ENCODE results near the gene FRAT2. TPM values are rescaled to one million over a fixed set of nuclear protein-coding genes. Genes with fewer than 3 reads are reported as not detected.

The FRAT2 gene
- total and polyA plus RNA-seq, 2 donors (not counting 3 experiments of a cell fraction or from before 2014, with no cell fraction given): 6.6 to 11.3 TPM

DNA sequence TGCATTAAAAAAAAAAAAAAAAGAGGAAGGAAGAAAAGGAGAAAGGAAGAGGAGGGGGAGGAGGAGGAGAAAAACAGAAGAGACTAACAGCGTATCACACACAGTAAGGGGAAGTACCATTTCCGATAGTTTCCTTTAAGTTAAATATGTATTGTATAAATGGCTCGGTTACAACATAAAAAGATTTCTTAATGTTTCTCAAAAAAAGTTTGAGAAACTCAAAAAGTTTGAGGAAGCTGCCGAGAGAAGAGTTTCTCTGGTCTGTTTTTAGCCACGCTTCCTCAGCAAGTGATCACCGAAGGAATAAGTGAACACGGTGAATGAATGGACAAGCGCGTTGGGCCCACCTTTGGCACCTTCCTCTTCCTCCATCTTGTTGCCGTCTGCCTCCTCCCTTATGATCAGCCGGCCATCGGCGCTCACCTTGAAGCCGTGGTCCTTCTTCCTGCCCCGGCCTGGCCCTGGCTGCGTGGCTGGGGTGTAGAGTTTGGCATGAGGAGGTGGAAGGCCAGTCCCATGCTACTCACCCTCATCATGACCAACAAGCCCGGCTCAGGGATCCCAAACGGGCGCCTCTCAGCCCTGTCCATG lies 31.3 kb upstream of the FRAT2 start:
- Histone ChIP-seq H3K27me3 (ENCODE audit: control insufficient read depth in 2 of 2, insufficient read depth in 2 of 2, low read length in 2 of 2) (no peaks in the 10 kb centered on the region), H3K4me2 (ENCODE audit: insufficient read depth, low read length) (no peak overlapping the region), H3K9me3 (replicated peaks; ENCODE audit: control insufficient read depth, insufficient read depth, low read length) (no peaks in the 10 kb centered on the region), H3K27ac (ENCODE audit: insufficient read depth, low read depth, low read length) (no peak overlapping the region), H4K20me1 (replicated peaks; ENCODE audit: control insufficient read depth, extremely low read depth, insufficient read depth, low read length) (no peaks in the 10 kb centered on the region), H2AFZ (ENCODE audit: low read depth, low read length) (no peak overlapping the region), H3K4me1 (ENCODE audit: control insufficient read depth, extremely low read depth, insufficient read depth, low read length) (peaks cover 3% of the 10 kb centered on the region), H3K4me3 (replicated peaks in 1 of 3; ENCODE audit: insufficient read depth in 1 of 3, low read depth in 1 of 3, low read length in 3 of 3) (no peak overlapping the region), H3K79me2 (ENCODE audit: control insufficient read depth, insufficient read depth, low read length) (no peaks in the 10 kb centered on the region), H3K9ac (replicated peaks; ENCODE audit: extremely low read depth, insufficient read depth, low read length) (no peak overlapping the region), H3K36me3 (ENCODE audit: control insufficient read depth in 2 of 2, extremely low read depth in 1 of 2, insufficient read depth in 2 of 2, low read length in 2 of 2) (peaks cover 0 to 24% of the 10 kb centered on the region in 2 experiments), H3K9me1 (replicated peaks; ENCODE audit: control insufficient read depth, extremely low read depth, insufficient read depth, low read length) (no peaks in the 10 kb centered on the region)
- TF ChIP-seq FOS (IDR thresholded peaks at IDR 0.05; ENCODE audit: borderline replicate concordance, insufficient read depth, low read length) (no peak), JUN (IDR thresholded peaks at IDR 0.05; ENCODE audit: borderline replicate concordance, insufficient read depth, insufficient read length, low read depth) (no peak), EZH2 (IDR thresholded peaks at IDR 0.05; ENCODE audit: borderline replicate concordance, low read depth, low read length, severe bottlenecking) (no peak), POLR2AphosphoS5 (IDR thresholded peaks at IDR 0.05; ENCODE audit: insufficient read depth, low read depth, low read length) (no peak), POLR2A (IDR thresholded peaks at IDR 0.05; ENCODE audit: low read depth, low read length) (no peak), MYC (IDR thresholded peaks at IDR 0.05; ENCODE audit: low read depth, low read length) (no peak), GATA2 (IDR thresholded peaks at IDR 0.05; ENCODE audit: insufficient read depth, insufficient read length, low read depth, low read length) (no peak)
- TF ChIP-seq, protein P1, sequence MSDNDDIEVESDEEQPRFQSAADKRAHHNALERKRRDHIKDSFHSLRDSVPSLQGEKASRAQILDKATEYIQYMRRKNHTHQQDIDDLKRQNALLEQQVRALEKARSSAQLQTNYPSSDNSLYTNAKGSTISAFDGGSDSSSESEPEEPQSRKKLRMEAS (IDR thresholded peaks at IDR 0.05; ENCODE audit: insufficient read depth, insufficient read length): no peak
- TF ChIP-seq, protein P2, sequence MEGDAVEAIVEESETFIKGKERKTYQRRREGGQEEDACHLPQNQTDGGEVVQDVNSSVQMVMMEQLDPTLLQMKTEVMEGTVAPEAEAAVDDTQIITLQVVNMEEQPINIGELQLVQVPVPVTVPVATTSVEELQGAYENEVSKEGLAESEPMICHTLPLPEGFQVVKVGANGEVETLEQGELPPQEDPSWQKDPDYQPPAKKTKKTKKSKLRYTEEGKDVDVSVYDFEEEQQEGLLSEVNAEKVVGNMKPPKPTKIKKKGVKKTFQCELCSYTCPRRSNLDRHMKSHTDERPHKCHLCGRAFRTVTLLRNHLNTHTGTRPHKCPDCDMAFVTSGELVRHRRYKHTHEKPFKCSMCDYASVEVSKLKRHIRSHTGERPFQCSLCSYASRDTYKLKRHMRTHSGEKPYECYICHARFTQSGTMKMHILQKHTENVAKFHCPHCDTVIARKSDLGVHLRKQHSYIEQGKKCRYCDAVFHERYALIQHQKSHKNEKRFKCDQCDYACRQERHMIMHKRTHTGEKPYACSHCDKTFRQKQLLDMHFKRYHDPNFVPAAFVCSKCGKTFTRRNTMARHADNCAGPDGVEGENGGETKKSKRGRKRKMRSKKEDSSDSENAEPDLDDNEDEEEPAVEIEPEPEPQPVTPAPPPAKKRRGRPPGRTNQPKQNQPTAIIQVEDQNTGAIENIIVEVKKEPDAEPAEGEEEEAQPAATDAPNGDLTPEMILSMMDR (IDR thresholded peaks at IDR 0.05; ENCODE audit: extremely low read depth in 1 of 2, insufficient read depth in 1 of 2, low read depth in 1 of 2, low read length in 2 of 2): no peak
- POLR2A ChIA-PET: interaction anchor here (0.7 kb wide), 2 partner anchors 29 to 35 kb away, joined by 4 to 5 read pairs; no protein-coding TSS in a partner anchor
- peak; percentile 57 for FAIRE-seq
- BruUV-seq (replicated peaks): no TSS peak
- intact Hi-C loops (cut with micrococcal nuclease) (no loop called here), dilution Hi-C loops (cut with MboI; ENCODE audit: extremely low pct_ligation_motif_present, low sequenced_read_pairs) (no loop called here)
- CTCF ChIA-PET: interaction anchor here (1.0 to 1.5 kb wide), 4 partner anchors 8 to 293 kb away, joined by 3 to 4 read pairs (median 4); no protein-coding TSS in a partner anchor
- DNase-seq (ENCODE audit: low read depth, low spot score): peak; percentile 24

All from endothelial cell of umbilical vein (primary cell).